CD4-positive, alpha-beta T cell (primary cell): Measurements from ENCODE around the gene CFAP300. TPM values are rescaled to one million over a fixed set of nuclear protein-coding genes. Genes with fewer than 3 reads are reported as not detected.

Experiments
- ATAC-seq: fragments of 200-7000 bp; cut with Tn5 transposase; one replicate; pipeline ENCODE4 v1.10.0; 2022; ENCODE audit warnings: mild to moderate bottlenecking; ENCODE audit not compliant: poor library complexity
- CTCF ChIA-PET: fragments of 350-600 bp; sonication (Branson Sonifier 250); formaldehyde crosslinking; loops from one replicate; lab custom pipeline; 2021; ENCODE audit warnings: antibody characterized with exemption, inconsistent platforms; lab: Charles Lee
- POLR2A ChIA-PET: fragments of 350-600 bp; sonication (Branson Sonifier 250); formaldehyde crosslinking; loops from one replicate; lab custom pipeline; 2021; ENCODE audit warnings: antibody characterized with exemption, inconsistent platforms; lab: Charles Lee
- DNase-seq, 14 experiments: peaks; one replicate each; pipeline ENCODE4 v3.0.0-alpha.2; 2013 to 2020; ENCODE audit warnings: mixed read lengths in 2 of 14
- H3K27ac ChIP-seq, 2 donors: one replicate each; pipeline versions ENCODE4 v1.5.1 to v1.7.0; 2013; ENCODE audit warnings: low read length in 2 of 2, low read depth in 1 of 2, mild to moderate bottlenecking in 1 of 2
- H3K27me3 ChIP-seq, 2 experiments: 1 replicate in 1 of 2; 2 replicates in 1 of 2; pipeline versions ENCODE4 v1.6.1 to v1.7.0; 2013; ENCODE audit warnings: low read length in 2 of 2, control low read depth in 1 of 2, mild to moderate bottlenecking in 1 of 2, moderate library complexity in 1 of 2; ENCODE audit not compliant: insufficient read depth in 2 of 2, control insufficient read depth in 1 of 2
- H3K36me3 ChIP-seq: one replicate; pipeline ENCODE4 v1.6.1; 2013; ENCODE audit warnings: low read length, control low read depth; ENCODE audit not compliant: insufficient read depth
- H3K4me1 ChIP-seq: one replicate; pipeline ENCODE4 v1.6.1; 2013; ENCODE audit warnings: low read length, control low read depth; ENCODE audit not compliant: insufficient read depth
- H3K4me3 ChIP-seq: one replicate; pipeline ENCODE4 v1.5.1; 2013; ENCODE audit warnings: mild to moderate bottlenecking, low read length, moderate library complexity
- H3K9me3 ChIP-seq, 2 experiments: 1 replicate in 1 of 2; 2 replicates in 1 of 2; pipeline versions ENCODE4 v1.6.1 to v1.7.0; 2013; ENCODE audit warnings: low read length in 2 of 2, mild to moderate bottlenecking in 2 of 2, control low read depth in 1 of 2, moderate library complexity in 1 of 2; ENCODE audit not compliant: control insufficient read depth in 1 of 2, insufficient read depth in 1 of 2
- H3K27ac Mint-ChIP-seq: one replicate; pipeline ENCODE4 v1.8.0; 2020; ENCODE audit warnings: mixed read lengths
- H3K27me3 Mint-ChIP-seq: one replicate; pipeline ENCODE4 v1.8.0; 2021; ENCODE audit warnings: mixed read lengths
- H3K36me3 Mint-ChIP-seq: one replicate; pipeline ENCODE4 v1.8.0; 2021; ENCODE audit warnings: low read depth, mixed read lengths
- H3K4me1 Mint-ChIP-seq: one replicate; pipeline ENCODE4 v1.8.0; 2021; ENCODE audit warnings: low read depth, mixed read lengths
- H3K4me3 Mint-ChIP-seq: one replicate; pipeline ENCODE4 v1.8.0; 2020; ENCODE audit warnings: mild to moderate bottlenecking, mixed read lengths
- H3K9me3 Mint-ChIP-seq: one replicate; pipeline ENCODE4 v1.8.0; 2020; ENCODE audit warnings: mixed read lengths
- CTCF ChIP-seq: fragments of 200-600 bp; IDR thresholded peaks from one replicate; pipeline ENCODE4 v1.8.0; 2022; ENCODE audit warnings: antibody characterized with exemption, mild to moderate bottlenecking
- intact Hi-C, 2 experiments: fragments of 100-400 bp; cut with DNase I in 1 of 2; cut with micrococcal nuclease in 1 of 2; formaldehyde crosslinking; loops; one replicate each; pipeline versions ENCODE4 v1.15.1 to v1.9.0; 2023 to 2025; cut with DNase I, micrococcal nuclease
- total RNA-seq, 174 experiments: library from RNA in 2 of 174; stranded (reverse) in 2 of 174; gene quantifications; one replicate each; pipeline ENCODE4 v1.2.3 and lab custom pipeline; 2021 to 2026

The CFAP300 gene
- total RNA-seq, 2 experiments from 2014 or later: not detected

GRCh38 chr11:102121329-102121728, 74.1 kb downstream of the CFAP300 start:
- H3K4me3 Mint-ChIP-seq: no peak overlapping the region
- H3K27me3 ChIP-seq: peaks cover 5 to 8% of the 10 kb centered on the region in 2 experiments

More at GRCh38 chr11:102121329-102121728, 74.1 kb downstream of the CFAP300 start:
- H3K9me3 ChIP-seq: no peaks in the 10 kb centered on the region
- no peak for TF ChIP-seq CTCF
- Mint-ChIP-seq H3K4me1 (no peaks in the 10 kb centered on the region), H3K9me3 (peaks cover 4% of the 10 kb centered on the region), H3K27ac (no peak overlapping the region), H3K36me3 (no peaks in the 10 kb centered on the region), H3K27me3 (peaks cover 56% of the 10 kb centered on the region)
- no peaks in the 10 kb centered on the region for H3K4me1 ChIP-seq
- CTCF ChIA-PET: no interaction called here
- H3K36me3 ChIP-seq: no peaks in the 10 kb centered on the region
- ATAC-seq (no peak), DNase-seq (no peak)
- POLR2A ChIA-PET: no interaction called here
- no peak overlapping the region for H3K4me3 ChIP-seq
- intact Hi-C loops: no loop called here
- no peak overlapping the region for H3K27ac ChIP-seq

Other genes starting within 250 kb of the CFAP300 start
- 1 to 10 TPM in 1 of 2 experiments, under 1 TPM in 1; 0.96 to 1.2 TPM for gene CEP126, start 132.4 kb upstream of the CFAP300 start, total RNA-seq
- not detected for gene ANGPTL5, start 130.9 kb upstream of the CFAP300 start, total RNA-seq
- gene YAP1, start 63.0 kb downstream of the CFAP300 start, total RNA-seq: under 1 TPM in 1 of 2 experiments, not detected in 1; 0.06 TPM